A549 (cell line): ENCODE data around the gene OR4Q2. TPM values are rescaled to one million over a fixed set of nuclear protein-coding genes. Genes with fewer than 3 reads are reported as not detected.

Source experiments
- ATAC-seq, 2 experiments: fragments of 200-7000 bp in 1 of 2; fragments of >200 bp in 1 of 2; cut with Nextera tagmentation in 1 of 2; cut with Tn5 transposase in 1 of 2; 3 replicates each; pipeline versions ENCODE4 v1.8.0 to v1.9.1; 2018 to 2020; ENCODE audit warnings: mild to moderate bottlenecking in 1 of 2, moderate library complexity in 1 of 2
- CTCF ChIA-PET: fragments of 300-600 bp; sonication (Branson Sonifier 250); formaldehyde crosslinking; extraction: SDS; loops from one replicate; lab custom pipeline; 2021; ENCODE audit warnings: antibody characterized with exemption, inconsistent platforms; lab: Yijun Ruan, JAX
- POLR2A ChIA-PET: fragments of 350-600 bp; formaldehyde crosslinking; extraction: SDS; loops from one replicate; lab custom pipeline; 2021; ENCODE audit warnings: antibody characterized with exemption, inconsistent platforms; lab: Yijun Ruan, JAX
- DNase-seq, 2 experiments: peaks; one replicate each; pipeline versions ENCODE4 v3.0.0 to v3.0.0-alpha.2; 2011 to 2016; ENCODE audit warnings: low read depth in 1 of 2, low spot score in 1 of 2
- FAIRE-seq: peaks from 2 replicates; lab custom pipeline; 2011; peaks lifted over from hg19 to GRCh38; lab: Jason Lieb, UNC
- H3K27ac ChIP-seq, 2 experiments: fragments of >200 bp; sonication (Bioruptor Twin); formaldehyde crosslinking; 3 replicates each; pipeline ENCODE4 v1.5.1; 2016 to 2017
- H3K4me1 ChIP-seq: fragments of >200 bp; sonication (Bioruptor Twin); formaldehyde crosslinking; 3 replicates; pipeline ENCODE4 v1.6.1; 2016
- H3K4me2 ChIP-seq: fragments of >200 bp; sonication (Bioruptor Twin); formaldehyde crosslinking; 3 replicates; pipeline ENCODE4 v1.6.1; 2016
- H3K4me3 ChIP-seq: fragments of >200 bp; sonication (Bioruptor Twin); formaldehyde crosslinking; 3 replicates; pipeline ENCODE4 v1.5.1; 2016
- H3K9me3 ChIP-seq: fragments of >200 bp; sonication (Bioruptor Twin); formaldehyde crosslinking; 3 replicates; pipeline ENCODE4 v1.6.1; 2016
- BHLHE40 ChIP-seq: IDR thresholded peaks from 2 replicates; pipeline ENCODE4 v1.6.1; 2012; ENCODE audit warnings: low read depth, low read length, inconsistent platforms
- CBX2 ChIP-seq: fragments of 200-600 bp; sonication (generic); IDR thresholded peaks from 2 replicates; pipeline ENCODE4 v1.6.1; 2016; ENCODE audit warnings: low read depth, mild to moderate bottlenecking, borderline replicate concordance
- CBX8 ChIP-seq: fragments of 200-600 bp; sonication (generic); IDR thresholded peaks from 2 replicates; pipeline ENCODE4 v1.6.1; 2016
- CEBPB ChIP-seq, 2 experiments: fragments of >200 bp in 1 of 2; sonication (Bioruptor Twin) in 1 of 2; formaldehyde crosslinking in 1 of 2; IDR thresholded peaks; 2 replicates each; pipeline ENCODE4 v1.6.1; 2012 to 2016
- EHF ChIP-seq: fragments of 250-450 bp; sonication (Bioruptor Pico); IDR thresholded peaks from 2 replicates; pipeline ENCODE4 v1.5.0; 2020; ENCODE audit warnings: mild to moderate bottlenecking
- ELK1 ChIP-seq: fragments of 150-350 bp; IDR thresholded peaks from 2 replicates; pipeline ENCODE4 v1.6.1; 2014; ENCODE audit warnings: low read depth, mild to moderate bottlenecking, low read length
- EP300 ChIP-seq, 2 experiments: fragments of >200 bp; sonication (Bioruptor Twin); formaldehyde crosslinking; IDR thresholded peaks; 2 replicates in 1 of 2; 3 replicates in 1 of 2; pipeline ENCODE4 v1.6.1; 2016 to 2017
- FOSB ChIP-seq: fragments of 250-450 bp; sonication (Bioruptor Pico); IDR thresholded peaks from 2 replicates; pipeline ENCODE4 v1.5.0; 2020; ENCODE audit warnings: mild to moderate bottlenecking, moderate library complexity
- FOSL2 ChIP-seq, 2 experiments: fragments of 450-650 bp in 1 of 2; fragments of >200 bp in 1 of 2; sonication (Bioruptor Twin) in 1 of 2; formaldehyde crosslinking; IDR thresholded peaks; 2 replicates each; pipeline versions ENCODE4 v1.5.0 to v1.6.1; 2016 to 2020; ENCODE audit warnings: mild to moderate bottlenecking in 1 of 2, moderate library complexity in 1 of 2
- GATA3 ChIP-seq: IDR thresholded peaks from 2 replicates; pipeline ENCODE4 v1.6.1; 2012; ENCODE audit warnings: borderline replicate concordance
- HDAC2 ChIP-seq: fragments of 200-600 bp; sonication (generic); IDR thresholded peaks from 2 replicates; pipeline ENCODE4 v1.6.1; 2016
- HMGXB4 ChIP-seq: fragments of 250-450 bp; sonication (Bioruptor Pico); IDR thresholded peaks from 2 replicates; pipeline ENCODE4 v1.5.0; 2021; ENCODE audit warnings: mild to moderate bottlenecking, moderate library complexity, borderline replicate concordance
- HOXA7 ChIP-seq: fragments of 250-450 bp; sonication (Bioruptor Pico); IDR thresholded peaks from 2 replicates; pipeline ENCODE4 v1.5.0; 2020; ENCODE audit warnings: mild to moderate bottlenecking, moderate library complexity
- HOXB5 ChIP-seq: fragments of 250-450 bp; sonication (Bioruptor Pico); IDR thresholded peaks from 2 replicates; pipeline ENCODE4 v1.5.0; 2020; ENCODE audit warnings: mild to moderate bottlenecking, moderate library complexity
- KDM5A ChIP-seq: fragments of 200-600 bp; sonication (generic); IDR thresholded peaks from 2 replicates; pipeline ENCODE4 v1.6.1; 2016; ENCODE audit warnings: antibody characterized with exemption, mild to moderate bottlenecking
- MAFK ChIP-seq: fragments of 450-650 bp; IDR thresholded peaks from 2 replicates; pipeline ENCODE4 v1.6.1; 2014; ENCODE audit not compliant: partially characterized antibody
- NPAS2 ChIP-seq: fragments of 250-450 bp; sonication (Bioruptor Pico); IDR thresholded peaks from 2 replicates; pipeline ENCODE4 v1.8.0; 2022; ENCODE audit warnings: mild to moderate bottlenecking, moderate library complexity, borderline replicate concordance
- NR3C1 ChIP-seq: fragments of >200 bp; sonication (Bioruptor Twin); formaldehyde crosslinking; IDR thresholded peaks from 3 replicates; pipeline ENCODE4 v1.6.1; 2017
- PHF8 ChIP-seq: fragments of 200-600 bp; sonication (generic); IDR thresholded peaks from 2 replicates; pipeline ENCODE4 v1.6.1; 2016; ENCODE audit warnings: low read depth, mild to moderate bottlenecking, antibody characterized with exemption, moderate library complexity, borderline replicate concordance
- RAD21 ChIP-seq, 2 experiments: fragments of >200 bp in 1 of 2; sonication (Bioruptor Twin) in 1 of 2; formaldehyde crosslinking in 1 of 2; IDR thresholded peaks in 1 of 2; conservative IDR thresholded peaks in 1 of 2; 2 replicates in 1 of 2; 3 replicates in 1 of 2; pipeline ENCODE4 v1.6.1; 2012 to 2018; ENCODE audit warnings: inconsistent platforms in 1 of 2
- RFX5 ChIP-seq: fragments of 450-650 bp; IDR thresholded peaks from 2 replicates; pipeline ENCODE4 v1.7.1; 2014; ENCODE audit warnings: antibody characterized with exemption, mild to moderate bottlenecking, moderate library complexity
- RNF2 ChIP-seq: fragments of 200-600 bp; sonication (generic); IDR thresholded peaks from 2 replicates; pipeline ENCODE4 v1.6.1; 2016; ENCODE audit warnings: low read depth, mild to moderate bottlenecking, antibody characterized with exemption, moderate library complexity, borderline replicate concordance
- SMC3 ChIP-seq: fragments of >200 bp; sonication (Bioruptor Twin); formaldehyde crosslinking; IDR thresholded peaks from 3 replicates; pipeline ENCODE4 v1.6.1; 2018; ENCODE audit warnings: inconsistent platforms
- SREBF2 ChIP-seq: fragments of 450-650 bp; IDR thresholded peaks from 2 replicates; pipeline ENCODE4 v1.6.1; 2014; ENCODE audit warnings: mild to moderate bottlenecking, moderate library complexity
- ZC3H11A ChIP-seq: fragments of 450-650 bp; IDR thresholded peaks from 2 replicates; pipeline ENCODE4 v1.6.1; 2014; ENCODE audit warnings: antibody characterized with exemption, mild to moderate bottlenecking
- ZFP36 ChIP-seq: fragments of 450-650 bp; IDR thresholded peaks from 2 replicates; pipeline ENCODE4 v1.6.1; 2014; ENCODE audit warnings: borderline replicate concordance; ENCODE audit not compliant: partially characterized antibody
- WGBS: methylation state at CpG from one replicate; pipeline ENCODE4 v1.1.6; 2017; ENCODE audit errors: missing lambda C conversion rate; 5-methylcytosine and 5-hydroxymethylcytosine counted together
- polyA plus RNA-seq, 4 experiments: library from polyadenylated mRNA; depleted of rRNA in 3 of 4; stranded (reverse); fragments of >200 nt; fragmentation: RNase III in 1 of 4; extraction: RNeasy Plus Mini Kit Qiagen cat#74134 plus additional on column Dnase treatment in 1 of 4; gene quantifications; 2 replicates in 3 of 4; 3 replicates in 1 of 4; pipeline ENCODE4 v1.2.3, GENCODE V29; 2011 to 2017
- TF ChIP-seq, protein P1 (sequence below): IDR thresholded peaks from 2 replicates; pipeline ENCODE4 v1.6.1; 2012; ENCODE audit warnings: low read depth, borderline replicate concordance
- TF ChIP-seq, protein P2 (sequence below): IDR thresholded peaks from 2 replicates; pipeline ENCODE4 v1.6.1; 2012
- TF ChIP-seq, protein P3 (sequence below): fragments of 450-650 bp; IDR thresholded peaks from 2 replicates; pipeline ENCODE4 v1.6.1; 2014; ENCODE audit warnings: antibody characterized with exemption

The OR4Q2 gene
- polyA plus RNA-seq, 2 of the 4 experiments (the other 2 are of a cell fraction): not detected

DNA sequence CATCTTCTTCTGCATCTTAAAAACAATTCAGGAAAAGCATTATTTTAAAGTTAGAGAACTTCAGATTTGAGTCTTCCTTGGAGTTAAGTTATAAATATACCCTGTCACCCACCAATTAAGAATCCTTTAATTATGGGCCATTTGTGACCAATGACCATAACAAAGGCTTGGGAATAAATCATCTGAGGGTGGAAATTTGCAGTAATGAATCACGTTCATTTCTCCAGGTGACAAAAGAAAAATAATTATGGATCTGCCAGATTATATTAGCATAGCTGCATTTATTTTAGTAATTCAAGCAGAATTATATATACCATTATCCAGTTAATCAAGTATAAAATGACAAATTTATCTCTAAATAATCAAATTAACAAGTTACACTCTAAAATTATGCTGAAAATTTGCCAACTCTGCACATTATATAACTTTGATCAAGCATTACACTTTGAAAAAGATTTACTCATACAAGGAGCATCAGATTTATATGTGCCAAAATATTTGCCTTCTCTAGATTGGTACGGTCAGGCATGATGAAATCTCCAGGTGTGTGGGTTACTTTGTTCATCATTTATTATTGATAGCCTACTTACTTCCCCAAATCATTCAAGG is 17.4 kb downstream of the OR4Q2 start, which contains the start of gene OR4K14:
Gene OR4K14, minus strand, starts transcription at position 51 of the 609 bp plus-strand sequence. CDS start 4,114 bp downstream, outside the sequence.
- ATAC-seq (no peak), FAIRE-seq (no peak), DNase-seq (no peak)
- TF ChIP-seq HDAC2 (no peak), HOXB5 (CRISPR knock-in tag) (no peak), HMGXB4 (CRISPR knock-in tag) (no peak), NPAS2 (no peak), MAFK (peak; percentile 76), EP300 (IDR thresholded peaks at IDR 0.05) (no peak)
- WGBS: 13% methylated on average over 2 of the region's 2 CpGs
- H3K9me3 ChIP-seq: no peaks in the 10 kb centered on the region
- CTCF ChIA-PET: no interaction called here
- no peak within 1 kb of the TSS for H3K4me3 ChIP-seq
- H3K4me2 ChIP-seq: no peak within 1 kb of the TSS
- no peaks in the 10 kb centered on the region for H3K4me1 ChIP-seq
- POLR2A ChIA-PET: no interaction called here
- no peak within 1 kb of the TSS for H3K27ac ChIP-seq

GRCh38 chr14:20031058-20031457 is 29.1 kb downstream of the OR4Q2 start:
- ChIA-PET POLR2A (no interaction called here), CTCF (no interaction called here)
- ATAC-seq (no peak), DNase-seq (no peak), FAIRE-seq (no peak)
- TF ChIP-seq ZFP36: no peak
- TF ChIP-seq RNF2: no peak
- TF ChIP-seq, protein P1, sequence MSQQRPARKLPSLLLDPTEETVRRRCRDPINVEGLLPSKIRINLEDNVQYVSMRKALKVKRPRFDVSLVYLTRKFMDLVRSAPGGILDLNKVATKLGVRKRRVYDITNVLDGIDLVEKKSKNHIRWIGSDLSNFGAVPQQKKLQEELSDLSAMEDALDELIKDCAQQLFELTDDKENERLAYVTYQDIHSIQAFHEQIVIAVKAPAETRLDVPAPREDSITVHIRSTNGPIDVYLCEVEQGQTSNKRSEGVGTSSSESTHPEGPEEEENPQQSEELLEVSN: no peak
- TF ChIP-seq GATA3: no peak
- no peak for TF ChIP-seq NPAS2
- TF ChIP-seq CBX8: no peak
- TF ChIP-seq ZC3H11A: no peak
- no peak for TF ChIP-seq FOSB (CRISPR knock-in tag)
- no peak for TF ChIP-seq SREBF2
- no peak for TF ChIP-seq CEBPB (IDR thresholded peaks at IDR 0.05)
- no peak for TF ChIP-seq KDM5A
- TF ChIP-seq BHLHE40: no peak
- no peak for TF ChIP-seq HOXA7
- TF ChIP-seq, protein P2, sequence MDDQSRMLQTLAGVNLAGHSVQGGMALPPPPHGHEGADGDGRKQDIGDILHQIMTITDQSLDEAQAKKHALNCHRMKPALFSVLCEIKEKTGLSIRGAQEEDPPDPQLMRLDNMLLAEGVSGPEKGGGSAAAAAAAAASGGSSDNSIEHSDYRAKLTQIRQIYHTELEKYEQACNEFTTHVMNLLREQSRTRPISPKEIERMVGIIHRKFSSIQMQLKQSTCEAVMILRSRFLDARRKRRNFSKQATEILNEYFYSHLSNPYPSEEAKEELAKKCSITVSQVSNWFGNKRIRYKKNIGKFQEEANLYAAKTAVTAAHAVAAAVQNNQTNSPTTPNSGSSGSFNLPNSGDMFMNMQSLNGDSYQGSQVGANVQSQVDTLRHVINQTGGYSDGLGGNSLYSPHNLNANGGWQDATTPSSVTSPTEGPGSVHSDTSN: no peak
- no peak for TF ChIP-seq FOSL2 (IDR thresholded peaks at IDR 0.05)
- TF ChIP-seq FOSL2 (CRISPR knock-in tag; IDR thresholded peaks at IDR 0.05): no peak
- no peak for TF ChIP-seq CBX2
- WGBS: 13% methylated on average over 6 of the region's 6 CpGs
- Histone ChIP-seq H3K4me1 (no peaks in the 10 kb centered on the region), H3K27ac (no peak overlapping the region), H3K9me3 (no peaks in the 10 kb centered on the region), H3K4me2 (no peak overlapping the region), H3K4me3 (no peak overlapping the region)

- 28% methylated on average over 3 of the region's 3 CpGs for WGBS
- CTCF ChIA-PET: no interaction called here
- POLR2A ChIA-PET: no interaction called here
- no peak for ATAC-seq
- Histone ChIP-seq H3K4me2 (no peak overlapping the region), H3K27ac (no peak overlapping the region)
- TF ChIP-seq EHF: no peak
- TF ChIP-seq CEBPB (IDR thresholded peaks at IDR 0.05): no peak
- TF ChIP-seq, protein P3, sequence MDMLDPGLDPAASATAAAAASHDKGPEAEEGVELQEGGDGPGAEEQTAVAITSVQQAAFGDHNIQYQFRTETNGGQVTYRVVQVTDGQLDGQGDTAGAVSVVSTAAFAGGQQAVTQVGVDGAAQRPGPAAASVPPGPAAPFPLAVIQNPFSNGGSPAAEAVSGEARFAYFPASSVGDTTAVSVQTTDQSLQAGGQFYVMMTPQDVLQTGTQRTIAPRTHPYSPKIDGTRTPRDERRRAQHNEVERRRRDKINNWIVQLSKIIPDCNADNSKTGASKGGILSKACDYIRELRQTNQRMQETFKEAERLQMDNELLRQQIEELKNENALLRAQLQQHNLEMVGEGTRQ: no peak
- no peak for TF ChIP-seq RFX5
- TF ChIP-seq CBX8: no peak
- TF ChIP-seq ELK1: no peak
- no peak for TF ChIP-seq RAD21 (conservative IDR thresholded peaks at IDR 0.05 in 1 of 2, IDR thresholded peaks at IDR 0.05 in 1 of 2)
- no peak for TF ChIP-seq PHF8
- no peak for TF ChIP-seq SMC3
- TF ChIP-seq NR3C1: no peak
- TF ChIP-seq, all 56 proteins: peak for 0
- DNase-seq: no peak
- no peaks in the 10 kb centered on the region for H3K9me3 ChIP-seq
- H3K4me1 ChIP-seq: no peaks in the 10 kb centered on the region
- H3K4me3 ChIP-seq: no peak overlapping the region
- FAIRE-seq: no peak
These were observed 33.5 kb downstream of the OR4Q2 start for GRCh38 chr14:20035449-20035848.
